ENCODE results near the gene CNOT11. TPM values are rescaled to one million over a fixed set of nuclear protein-coding genes. Genes with fewer than 3 reads are reported as not detected.

The CNOT11 gene
- total and polyA plus RNA-seq, 9 donors: 11.5 to 55.1 (median 21.0) TPM

DNA sequence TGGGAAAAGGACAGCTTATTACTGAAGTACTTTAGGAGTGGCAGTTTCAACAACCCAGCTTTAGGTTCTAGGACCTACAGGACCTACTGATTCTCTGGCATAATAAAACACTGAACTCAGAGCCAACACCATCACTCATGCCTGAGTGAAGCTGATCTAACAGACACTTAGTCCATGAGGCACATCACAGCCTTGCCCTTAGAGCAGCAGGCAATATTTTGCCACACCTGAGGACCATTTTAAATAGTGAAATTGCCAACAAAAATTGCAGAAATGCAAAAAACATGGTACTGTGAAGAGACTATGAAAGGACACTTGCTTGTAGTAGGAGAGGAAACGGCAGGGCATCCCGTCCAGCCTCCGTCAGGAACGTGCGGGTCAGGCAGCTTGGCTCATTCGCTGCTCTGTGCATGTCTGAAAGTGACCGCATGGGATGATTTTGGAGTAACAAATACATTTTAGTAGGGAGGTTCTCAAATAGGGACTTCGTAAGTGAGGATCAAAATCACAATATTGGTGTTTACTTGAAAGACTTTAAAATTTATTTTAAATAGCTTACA, 18.1 kb downstream of the CNOT11 start:
- intact Hi-C loops (cut with DNase I): no loop called here
- no peaks in the 10 kb centered on the region for H3K27me3 ChIP-seq
- H3K4me1 ChIP-seq (ENCODE audit: insufficient read depth): no peaks in the 10 kb centered on the region
- WGBS, 3 donors: 87 to 94% (median 90%) methylated on average over 8 of the region's 8 CpGs
- H3K36me3 ChIP-seq: no peaks in the 10 kb centered on the region
- H3K27ac ChIP-seq: no peak overlapping the region
- H3K9me3 ChIP-seq: no peaks in the 10 kb centered on the region
- no peak overlapping the region for H3K4me3 ChIP-seq
- TF ChIP-seq, protein P1, sequence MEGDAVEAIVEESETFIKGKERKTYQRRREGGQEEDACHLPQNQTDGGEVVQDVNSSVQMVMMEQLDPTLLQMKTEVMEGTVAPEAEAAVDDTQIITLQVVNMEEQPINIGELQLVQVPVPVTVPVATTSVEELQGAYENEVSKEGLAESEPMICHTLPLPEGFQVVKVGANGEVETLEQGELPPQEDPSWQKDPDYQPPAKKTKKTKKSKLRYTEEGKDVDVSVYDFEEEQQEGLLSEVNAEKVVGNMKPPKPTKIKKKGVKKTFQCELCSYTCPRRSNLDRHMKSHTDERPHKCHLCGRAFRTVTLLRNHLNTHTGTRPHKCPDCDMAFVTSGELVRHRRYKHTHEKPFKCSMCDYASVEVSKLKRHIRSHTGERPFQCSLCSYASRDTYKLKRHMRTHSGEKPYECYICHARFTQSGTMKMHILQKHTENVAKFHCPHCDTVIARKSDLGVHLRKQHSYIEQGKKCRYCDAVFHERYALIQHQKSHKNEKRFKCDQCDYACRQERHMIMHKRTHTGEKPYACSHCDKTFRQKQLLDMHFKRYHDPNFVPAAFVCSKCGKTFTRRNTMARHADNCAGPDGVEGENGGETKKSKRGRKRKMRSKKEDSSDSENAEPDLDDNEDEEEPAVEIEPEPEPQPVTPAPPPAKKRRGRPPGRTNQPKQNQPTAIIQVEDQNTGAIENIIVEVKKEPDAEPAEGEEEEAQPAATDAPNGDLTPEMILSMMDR (IDR thresholded peaks at IDR 0.05): no peak
- TF ChIP-seq POLR2A (IDR thresholded peaks at IDR 0.05) (no peak), EP300 (IDR thresholded peaks at IDR 0.05) (no peak)
- no peak for DNase-seq

DNA sequence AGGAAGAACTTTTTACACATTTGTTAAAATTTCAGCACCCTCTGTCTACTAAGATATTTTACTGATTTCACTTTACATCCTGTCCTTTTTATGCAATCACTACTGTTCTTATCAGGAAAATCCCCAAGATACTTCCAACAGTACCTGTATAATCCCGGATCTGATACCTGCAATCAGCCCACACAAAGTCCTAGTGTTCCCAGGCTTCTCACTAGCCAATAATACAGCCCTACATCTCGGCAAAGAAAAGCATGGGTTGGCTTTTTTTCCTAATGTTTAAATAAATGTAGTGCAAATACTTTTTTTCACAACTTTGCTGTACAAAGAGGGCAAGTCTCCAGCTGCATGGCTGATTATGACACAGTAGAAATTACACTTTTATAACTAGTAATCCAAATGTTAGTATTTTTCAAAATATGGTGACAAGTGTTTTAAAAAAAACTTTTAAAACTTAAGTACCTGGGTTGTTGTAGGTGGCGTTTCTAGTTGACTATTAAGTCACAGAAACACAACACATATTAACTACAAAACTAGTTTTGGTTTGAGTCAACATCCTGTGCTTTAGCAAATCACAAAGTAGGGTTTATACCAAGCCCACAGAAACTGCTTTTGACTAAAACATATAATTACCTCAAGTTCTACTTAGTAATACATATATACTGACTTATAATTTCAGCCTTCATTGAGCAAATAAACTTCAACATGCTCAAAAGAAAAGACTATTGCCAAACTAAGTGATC, 19.5 kb downstream of the CNOT11 start:
- no peaks in the 10 kb centered on the region for H3K36me3 ChIP-seq
- H3K9me3 ChIP-seq: no peaks in the 10 kb centered on the region
- no peak overlapping the region for H3K4me3 ChIP-seq
- TF ChIP-seq EP300 (IDR thresholded peaks at IDR 0.05) (no peak), POLR2A (IDR thresholded peaks at IDR 0.05) (no peak)
- TF ChIP-seq, protein P1 (IDR thresholded peaks at IDR 0.05): no peak
- intact Hi-C loops (cut with DNase I): no loop called here
- DNase-seq: no peak
- H3K27me3 ChIP-seq: no peaks in the 10 kb centered on the region
- H3K4me1 ChIP-seq (ENCODE audit: insufficient read depth): no peaks in the 10 kb centered on the region
- H3K27ac ChIP-seq: no peak overlapping the region
- 71 to 80% (median 78%) methylated on average over 3 of the region's 3 CpGs for WGBS, 3 donors

DNA sequence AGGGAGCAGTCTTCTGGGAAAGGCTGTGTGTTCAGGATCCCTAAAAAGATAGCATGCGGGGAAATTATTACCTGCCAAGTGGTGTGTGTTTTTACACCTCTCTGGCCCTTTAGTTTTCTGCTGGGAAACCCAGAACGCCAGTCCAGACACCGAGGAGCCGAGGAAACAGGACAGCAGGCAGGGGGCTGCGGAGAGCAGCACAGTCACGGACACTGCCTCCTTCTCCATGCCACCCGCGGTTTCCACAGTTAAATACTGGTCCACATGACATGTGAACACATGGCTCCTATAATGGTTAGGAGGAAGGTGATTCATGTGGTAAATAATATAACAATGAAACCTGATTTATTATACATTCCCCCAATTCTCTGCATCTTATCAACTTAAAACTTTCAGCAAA, 20.4 kb downstream of the CNOT11 start:
- Histone ChIP-seq H3K4me3 (no peak overlapping the region), H3K27me3 (no peaks in the 10 kb centered on the region), H3K4me1 (ENCODE audit: insufficient read depth) (no peaks in the 10 kb centered on the region), H3K27ac (no peak overlapping the region), H3K9me3 (no peaks in the 10 kb centered on the region), H3K36me3 (no peaks in the 10 kb centered on the region)
- intact Hi-C loops (cut with DNase I): no loop called here
- TF ChIP-seq EP300 (IDR thresholded peaks at IDR 0.05): no peak
- 74 to 76% (median 76%) methylated on average over 8 of the region's 8 CpGs for WGBS, 3 donors
- no peak for DNase-seq

DNA sequence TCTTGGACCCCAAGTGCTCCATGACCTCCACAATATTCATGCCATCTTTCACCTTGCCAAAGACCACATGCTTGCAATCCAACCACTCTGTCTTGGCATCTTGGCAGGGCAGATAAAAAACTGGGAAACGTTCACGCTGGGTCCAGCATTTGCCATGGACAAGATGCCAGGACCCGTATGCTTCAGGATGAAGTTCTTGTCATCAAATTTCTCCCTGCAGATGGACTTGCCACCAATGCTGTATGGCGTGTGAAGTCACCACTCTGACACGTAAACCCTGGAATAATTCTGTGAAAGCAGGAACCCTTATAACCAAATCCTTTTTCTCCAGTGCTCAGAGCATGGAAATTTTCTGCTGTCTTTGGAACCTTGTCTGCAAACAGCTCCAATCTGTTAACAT, 21.5 kb downstream of the CNOT11 start:
- TF ChIP-seq, protein P1 (IDR thresholded peaks at IDR 0.05): no peak
- TF ChIP-seq EP300 (IDR thresholded peaks at IDR 0.05): no peak
- no peak for TF ChIP-seq POLR2A (IDR thresholded peaks at IDR 0.05)
- WGBS, 3 donors: 90 to 94% (median 92%) methylated on average over 5 of the region's 5 CpGs
- H3K27me3 ChIP-seq: no peaks in the 10 kb centered on the region
- no peak overlapping the region for H3K27ac ChIP-seq
- H3K9me3 ChIP-seq: no peaks in the 10 kb centered on the region
- DNase-seq: no peak
- no peak overlapping the region for H3K4me3 ChIP-seq
- H3K36me3 ChIP-seq: no peaks in the 10 kb centered on the region
- intact Hi-C loops (cut with DNase I): no loop called here
- no peaks in the 10 kb centered on the region for H3K4me1 ChIP-seq (ENCODE audit: insufficient read depth)

DNA sequence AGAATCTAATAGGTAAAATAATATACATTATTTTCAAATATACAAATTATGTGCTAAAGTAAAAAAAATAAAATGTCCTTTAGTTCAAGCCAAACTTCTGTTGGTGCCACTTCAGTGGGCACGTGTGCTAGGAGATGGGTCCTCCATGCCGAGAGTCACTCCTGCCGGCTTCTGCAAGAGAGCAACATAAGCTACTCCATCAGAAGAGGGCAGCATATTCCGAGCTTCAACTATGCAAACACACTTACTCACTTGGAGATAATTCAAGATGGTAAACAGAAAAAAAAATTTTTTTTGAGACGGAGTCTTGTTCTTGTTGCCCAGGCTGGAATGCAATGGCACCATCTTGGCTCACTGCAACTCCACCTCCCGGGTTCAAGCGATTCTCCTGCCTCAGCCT, 24.4 kb downstream of the CNOT11 start:
- Histone ChIP-seq H3K27ac (no peak overlapping the region), H3K4me1 (ENCODE audit: insufficient read depth) (no peaks in the 10 kb centered on the region), H3K36me3 (no peaks in the 10 kb centered on the region), H3K27me3 (no peaks in the 10 kb centered on the region), H3K4me3 (no peak overlapping the region), H3K9me3 (no peaks in the 10 kb centered on the region)
- WGBS, 3 donors: 83 to 84% (median 84%) methylated on average over 7 of the region's 7 CpGs
- no peak for TF ChIP-seq EP300 (IDR thresholded peaks at IDR 0.05)
- TF ChIP-seq, protein P1 (IDR thresholded peaks at IDR 0.05): no peak
- TF ChIP-seq POLR2A (IDR thresholded peaks at IDR 0.05): no peak
- intact Hi-C loops (cut with DNase I): no loop called here
- no peak for DNase-seq

All from ovary (tissue), 9 donors.